ENCODE results near the gene SLC41A2. TPM values are rescaled to one million over a fixed set of nuclear protein-coding genes. Genes with fewer than 3 reads are reported as not detected.
"Not testable (repeated sequence)": the region's sequence is repeated elsewhere in the genome, so short reads cannot be mapped to it uniquely, and the experiment has no call there.

Gene SLC41A2
- total RNA-seq: 1 to 10 TPM; 4.6 to 6.4 TPM

- peak within 1 kb of the TSS; percentile 84 for H3K4me3 Mint-ChIP-seq
- peak; percentile 89 for DNase-seq
- no peaks in the 10 kb centered on the region for H3K9me3 Mint-ChIP-seq
- H3K27ac Mint-ChIP-seq: peak within 1 kb of the TSS; percentile 85
- no peaks in the 10 kb centered on the region for H3K36me3 Mint-ChIP-seq
- H3K4me1 Mint-ChIP-seq: peaks cover 27% of the 10 kb centered on the region
- peaks cover 33% of the 10 kb centered on the region for H3K27me3 Mint-ChIP-seq
Observed at GRCh38 chr12:104958001-104958804, at the start of gene SLC41A2. Gene SLC41A2, minus strand, starts transcription at chr12:104958290. Its CDS starts 29,763 bp downstream, at chr12:104928527.

- H3K36me3 Mint-ChIP-seq: peaks cover 87% of the 10 kb centered on the region
Observed at GRCh38 chr12:105001476-105001875, 43.4 kb upstream of the SLC41A2 start.

GRCh38 chr12:104999347-104999685 is 41.2 kb upstream of the SLC41A2 start:
- Mint-ChIP-seq H3K4me1 (peaks cover 15% of the 10 kb centered on the region), H3K36me3 (peaks cover 78% of the 10 kb centered on the region), H3K4me3 (no peak overlapping the region), H3K27me3 (no peaks in the 10 kb centered on the region), H3K27ac (no peak overlapping the region), H3K9me3 (peaks cover 10% of the 10 kb centered on the region)
- no peak for DNase-seq

More at GRCh38 chr12:105001476-105001875, 43.4 kb upstream of the SLC41A2 start:
- H3K27me3 Mint-ChIP-seq: no peaks in the 10 kb centered on the region
- peaks cover 10% of the 10 kb centered on the region for H3K9me3 Mint-ChIP-seq
- H3K4me3 Mint-ChIP-seq: no peak overlapping the region
- no peak for DNase-seq
- H3K4me1 Mint-ChIP-seq: peaks cover 15% of the 10 kb centered on the region
- H3K27ac Mint-ChIP-seq: no peak overlapping the region

GRCh38 chr12:104998423-104999346 is 40.6 kb upstream of the SLC41A2 start:
- peaks cover 72% of the 10 kb centered on the region for H3K36me3 Mint-ChIP-seq
- H3K4me3 Mint-ChIP-seq: no peak overlapping the region
- DNase-seq: no peak
- peaks cover 10% of the 10 kb centered on the region for H3K9me3 Mint-ChIP-seq
- no peaks in the 10 kb centered on the region for H3K27me3 Mint-ChIP-seq
- H3K27ac Mint-ChIP-seq: peak overlapping the region; percentile 3
- peaks cover 15% of the 10 kb centered on the region for H3K4me1 Mint-ChIP-seq

GRCh38 chr12:104997541-104997940 is 39.5 kb upstream of the SLC41A2 start:
- no peak for DNase-seq
- Mint-ChIP-seq H3K36me3 (peaks cover 65% of the 10 kb centered on the region), H3K27me3 (no peaks in the 10 kb centered on the region), H3K4me1 (peaks cover 15% of the 10 kb centered on the region), H3K4me3 (no peak overlapping the region), H3K27ac (no peak overlapping the region), H3K9me3 (peaks cover 10% of the 10 kb centered on the region)

GRCh38 chr12:104994336-104994735 is 36.2 kb upstream of the SLC41A2 start:
- Mint-ChIP-seq H3K4me1 (peaks cover 23% of the 10 kb centered on the region), H3K4me3 (no peak overlapping the region), H3K27ac (no peak overlapping the region), H3K9me3 (no peaks in the 10 kb centered on the region), H3K27me3 (no peaks in the 10 kb centered on the region), H3K36me3 (peaks cover 57% of the 10 kb centered on the region)
- no peak for DNase-seq

- H3K27me3 Mint-ChIP-seq: no peaks in the 10 kb centered on the region
- H3K4me3 Mint-ChIP-seq: no peak overlapping the region
- no peaks in the 10 kb centered on the region for H3K9me3 Mint-ChIP-seq
- H3K4me1 Mint-ChIP-seq: peaks cover 34% of the 10 kb centered on the region
- H3K36me3 Mint-ChIP-seq: peaks cover 53% of the 10 kb centered on the region
- H3K27ac Mint-ChIP-seq: no peak overlapping the region
- no peak for DNase-seq
Observed at GRCh38 chr12:104991565-104992128, 33.6 kb upstream of the SLC41A2 start.

- no peaks in the 10 kb centered on the region for H3K27me3 Mint-ChIP-seq
- DNase-seq: no peak
- peaks cover 36% of the 10 kb centered on the region for H3K4me1 Mint-ChIP-seq
- H3K36me3 Mint-ChIP-seq: peaks cover 49% of the 10 kb centered on the region
- H3K27ac Mint-ChIP-seq: peak overlapping the region; percentile 47
- H3K9me3 Mint-ChIP-seq: no peaks in the 10 kb centered on the region
- H3K4me3 Mint-ChIP-seq: no peak overlapping the region
Observed at GRCh38 chr12:104990950-104991349, 32.9 kb upstream of the SLC41A2 start.

- Mint-ChIP-seq H3K4me3 (peak within 1 kb of the TSS; percentile 87), H3K27me3 (no peaks in the 10 kb centered on the region), H3K27ac (peak within 1 kb of the TSS; percentile 81), H3K9me3 (no peaks in the 10 kb centered on the region), H3K4me1 (peaks cover 39% of the 10 kb centered on the region), H3K36me3 (peaks cover 39% of the 10 kb centered on the region)
- DNase-seq: peak; percentile 86
Observed at GRCh38 chr12:104986022-104986941, 28.2 kb upstream of the SLC41A2 start, which contains the start of gene NOPCHAP1. Gene NOPCHAP1, plus strand, starts transcription at chr12:104986316. Its CDS starts 37 bp downstream, at chr12:104986353.

- Mint-ChIP-seq H3K4me1 (peaks cover 35% of the 10 kb centered on the region), H3K36me3 (peaks cover 28% of the 10 kb centered on the region), H3K27ac (peak overlapping the region; percentile 52), H3K4me3 (peak overlapping the region; percentile 85), H3K27me3 (no peaks in the 10 kb centered on the region), H3K9me3 (no peaks in the 10 kb centered on the region)
- no peak for DNase-seq
Observed at GRCh38 chr12:104985206-104985605, 27.1 kb upstream of the SLC41A2 start.

- H3K27me3 Mint-ChIP-seq, H3K36me3 Mint-ChIP-seq, H3K27ac Mint-ChIP-seq, DNase-seq, H3K4me3 Mint-ChIP-seq, H3K9me3 Mint-ChIP-seq: not testable (repeated sequence)
- H3K4me1 Mint-ChIP-seq: peaks cover 10% of the 10 kb centered on the region
Observed at GRCh38 chr12:104977688-104978087, 19.6 kb upstream of the SLC41A2 start.

- Mint-ChIP-seq H3K4me3 (no peak overlapping the region), H3K27me3 (no peaks in the 10 kb centered on the region), H3K4me1 (peaks cover 10% of the 10 kb centered on the region), H3K36me3 (no peaks in the 10 kb centered on the region), H3K27ac (no peak overlapping the region), H3K9me3 (no peaks in the 10 kb centered on the region)
- no peak for DNase-seq
Observed at GRCh38 chr12:104976703-104977102, 18.6 kb upstream of the SLC41A2 start.

- Mint-ChIP-seq H3K4me1 (peaks cover 14% of the 10 kb centered on the region), H3K4me3 (no peak overlapping the region), H3K27me3 (no peaks in the 10 kb centered on the region), H3K9me3 (no peaks in the 10 kb centered on the region), H3K27ac (no peak overlapping the region), H3K36me3 (no peaks in the 10 kb centered on the region)
- no peak for DNase-seq
Observed at GRCh38 chr12:104975587-104976343, 17.7 kb upstream of the SLC41A2 start.

Measured in activated naive CD8-positive, alpha-beta T cell treated with anti-CD3 and anti-CD28 coated beads for 36 hours (primary cell).